H9 (cell line): ENCODE measurements around the gene SIGMAR1. TPM values are rescaled to one million over a fixed set of nuclear protein-coding genes. Genes with fewer than 3 reads are reported as not detected.

Source experiments
- DNase-seq: peaks from one replicate; pipeline ENCODE4 v3.0.0-alpha.2; 2017
- H2AFZ ChIP-seq: one replicate; pipeline ENCODE4 v1.6.1; 2013; ENCODE audit warnings: mild to moderate bottlenecking, low read length, control low read depth, moderate library complexity
- H2AK5ac ChIP-seq: 2 replicates; pipeline ENCODE4 v1.6.1; 2013; ENCODE audit warnings: low read length, control low read depth, mixed read lengths; ENCODE audit not compliant: insufficient read length
- H2BK120ac ChIP-seq: one replicate; pipeline ENCODE4 v1.6.1; 2013; ENCODE audit warnings: low read depth, mild to moderate bottlenecking, low read length, control low read depth, inconsistent platforms; ENCODE audit not compliant: poor library complexity, severe bottlenecking
- H2BK12ac ChIP-seq: 2 replicates; pipeline ENCODE4 v1.6.1; 2013; ENCODE audit warnings: low read length, control low read depth, mixed read lengths, low read depth; ENCODE audit not compliant: insufficient read length
- H2BK15ac ChIP-seq: 2 replicates; pipeline ENCODE4 v1.6.1; 2013; ENCODE audit warnings: low read depth, low read length, control low read depth
- H2BK20ac ChIP-seq: one replicate; pipeline ENCODE4 v1.6.1; 2013; ENCODE audit warnings: low read depth, mild to moderate bottlenecking, low read length, control low read depth, inconsistent platforms; ENCODE audit not compliant: poor library complexity, severe bottlenecking
- H2BK5ac ChIP-seq: 2 replicates; pipeline ENCODE4 v1.6.1; 2013; ENCODE audit warnings: low read length, control low read depth, mixed read lengths; ENCODE audit not compliant: insufficient read length
- H3K14ac ChIP-seq: 2 replicates; pipeline ENCODE4 v1.6.1; 2013; ENCODE audit warnings: low read length, control low read depth; ENCODE audit not compliant: insufficient read depth
- H3K18ac ChIP-seq: 2 replicates; pipeline ENCODE4 v1.6.1; 2013; ENCODE audit warnings: low read depth, mild to moderate bottlenecking, mixed read lengths, low read length, control low read depth; ENCODE audit not compliant: insufficient read length
- H3K23ac ChIP-seq: 2 replicates; pipeline ENCODE4 v1.6.1; 2013; ENCODE audit warnings: low read length, control low read depth, mixed read lengths, low read depth; ENCODE audit not compliant: insufficient read length
- H3K23me2 ChIP-seq: 2 replicates; pipeline ENCODE4 v1.6.1; 2013; ENCODE audit warnings: low read depth, mild to moderate bottlenecking, mixed read lengths, low read length, control low read depth; ENCODE audit not compliant: insufficient read length, poor library complexity, severe bottlenecking
- H3K27ac ChIP-seq: 2 replicates; pipeline ENCODE4 v1.5.1; 2013; ENCODE audit warnings: low read length, control low read depth, mixed read lengths, low read depth; ENCODE audit not compliant: insufficient read length
- H3K27me3 ChIP-seq: 2 replicates; pipeline ENCODE4 v1.6.1; 2013; ENCODE audit warnings: low read length, control low read depth, inconsistent platforms; ENCODE audit not compliant: insufficient read depth
- H3K4ac ChIP-seq: 2 replicates; pipeline ENCODE4 v1.6.1; 2013; ENCODE audit warnings: low read depth, mild to moderate bottlenecking, control low read depth, inconsistent platforms, low read length, moderate library complexity
- H3K4me1 ChIP-seq: 2 replicates; pipeline ENCODE4 v1.6.1; 2013; ENCODE audit warnings: low read length, control low read depth, inconsistent platforms; ENCODE audit not compliant: insufficient read depth
- H3K4me2 ChIP-seq: 2 replicates; pipeline ENCODE4 v1.6.1; 2013; ENCODE audit warnings: low read length, control low read depth, mixed read lengths; ENCODE audit not compliant: insufficient read length, insufficient read depth
- H3K56ac ChIP-seq: 2 replicates; pipeline ENCODE4 v1.6.1; 2013; ENCODE audit warnings: low read depth, mild to moderate bottlenecking, mixed read lengths, low read length, control low read depth; ENCODE audit not compliant: insufficient read length
- H3K79me1 ChIP-seq: 2 replicates; pipeline ENCODE4 v1.6.1; 2013; ENCODE audit warnings: low read depth, mild to moderate bottlenecking, moderate library complexity, low read length, control low read depth, inconsistent platforms; ENCODE audit not compliant: insufficient read depth, poor library complexity, severe bottlenecking
- H3K79me2 ChIP-seq: 2 replicates; pipeline ENCODE4 v1.6.1; 2013; ENCODE audit warnings: low read length, control low read depth, inconsistent platforms; ENCODE audit not compliant: insufficient read depth
- H3K9ac ChIP-seq: 2 replicates; pipeline ENCODE4 v1.6.1; 2013; ENCODE audit warnings: low read length, control low read depth, mixed read lengths; ENCODE audit not compliant: insufficient read length; ENCODE audit errors: extremely low read depth
- H3K9me3 ChIP-seq: one replicate; pipeline ENCODE4 v1.6.1; 2013; ENCODE audit warnings: low read depth, low read length, inconsistent platforms; ENCODE audit not compliant: control insufficient read depth
- H3T11ph ChIP-seq: one replicate; pipeline ENCODE4 v1.6.1; 2013; ENCODE audit warnings: mild to moderate bottlenecking, low read length, control low read depth, inconsistent platforms
- H4K20me1 ChIP-seq: one replicate; pipeline ENCODE4 v1.6.1; 2013; ENCODE audit not compliant: control insufficient read depth, insufficient read length, insufficient read depth
- H4K5ac ChIP-seq: 2 replicates; pipeline ENCODE4 v1.6.1; 2013; ENCODE audit warnings: low read depth, mild to moderate bottlenecking, mixed read lengths, low read length, control low read depth; ENCODE audit not compliant: insufficient read length
- H4K8ac ChIP-seq: replicated peaks from 2 replicates; pipeline ENCODE4 v1.6.1; 2013; ENCODE audit warnings: low read length, control low read depth, mixed read lengths, low read depth; ENCODE audit not compliant: insufficient read length
- H4K91ac ChIP-seq: 2 replicates; pipeline ENCODE4 v1.6.1; 2013; ENCODE audit warnings: low read depth, mild to moderate bottlenecking, moderate library complexity, mixed read lengths, low read length, control low read depth; ENCODE audit not compliant: insufficient read length
- H3K27ac Mint-ChIP-seq, 3 experiments: 2 replicates in 2 of 3; 3 replicates in 1 of 3; pipeline ENCODE4 v1.8.0; 2020 to 2021; ENCODE audit warnings: mixed read lengths in 3 of 3, mild to moderate bottlenecking in 1 of 3, moderate library complexity in 1 of 3
- H3K27me3 Mint-ChIP-seq: 2 replicates; pipeline ENCODE4 v1.8.0; 2021; ENCODE audit warnings: low read depth, mild to moderate bottlenecking, moderate library complexity, mixed read lengths
- H3K36me3 Mint-ChIP-seq, 3 experiments: 2 replicates in 2 of 3; 3 replicates in 1 of 3; pipeline ENCODE4 v1.8.0; 2020 to 2021; ENCODE audit warnings: low read depth in 3 of 3, mixed read lengths in 3 of 3; ENCODE audit not compliant: insufficient read depth in 1 of 3
- H3K4me1 Mint-ChIP-seq, 2 experiments: 2 replicates each; pipeline ENCODE4 v1.8.0; 2020; ENCODE audit warnings: mixed read lengths in 2 of 2
- H3K4me3 Mint-ChIP-seq, 2 experiments: 2 replicates in 1 of 2; 3 replicates in 1 of 2; pipeline ENCODE4 v1.8.0; 2020 to 2021; ENCODE audit warnings: mild to moderate bottlenecking in 2 of 2, mixed read lengths in 2 of 2, moderate library complexity in 1 of 2
- H3K9me3 Mint-ChIP-seq, 2 experiments: 2 replicates in 1 of 2; 3 replicates in 1 of 2; pipeline ENCODE4 v1.8.0; 2020; ENCODE audit warnings: mild to moderate bottlenecking in 2 of 2, mixed read lengths in 2 of 2, moderate library complexity in 1 of 2
- WGBS: extraction: QIAGEN DNeasy Blood & Tissue Kit; methylation state at CpG from one replicate; pipeline ENCODE4 v1.1.7; 2013; ENCODE audit warnings: missing lambda C conversion rate, low lambda C conversion rate, mixed read lengths; ENCODE audit not compliant: insufficient read length; ENCODE audit errors: extremely low coverage; 5-methylcytosine and 5-hydroxymethylcytosine counted together
- total RNA-seq: library from RNA; stranded (reverse); gene quantifications from 2 replicates; pipeline ENCODE4 v1.2.1, GENCODE V29; 2021
- TF ChIP-seq, protein P1 (sequence below): fragments of 200-600 bp; sonication (generic); conservative IDR thresholded peaks from 3 replicates; pipeline ENCODE4 v1.8.0; 2021; ENCODE audit warnings: antibody characterized with exemption, mild to moderate bottlenecking

SIGMAR1 gene
- total RNA-seq, 1 experiment from 2014 or later, result 68.3 TPM

DNA sequence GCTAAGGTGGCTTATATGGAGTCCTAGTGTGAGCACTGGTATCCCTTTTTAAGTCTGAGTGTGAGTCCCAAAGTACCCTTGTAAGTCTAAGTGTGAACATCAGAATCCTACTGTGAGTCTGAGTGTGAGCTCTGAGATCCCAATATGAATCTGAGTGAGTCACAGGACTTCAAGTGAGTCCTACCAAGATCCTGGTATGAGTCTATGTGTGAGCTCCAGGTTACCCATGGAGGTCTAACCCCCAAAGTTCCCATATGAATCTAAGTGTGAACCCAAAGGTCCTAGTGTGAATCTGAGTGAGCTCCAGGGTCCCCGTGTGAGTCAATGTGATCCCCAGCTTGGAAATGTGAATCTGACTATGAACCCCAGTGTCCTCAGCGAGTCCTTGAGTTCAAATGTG, 50.3 kb downstream of the SIGMAR1 start:
- Histone ChIP-seq H3K9ac (no peak overlapping the region), H3K56ac (no peak overlapping the region), H4K20me1 (peaks cover 7% of the 10 kb centered on the region), H3K23me2 (peaks cover 21% of the 10 kb centered on the region), H3K4ac (no peak overlapping the region), H3K4me1 (peaks cover 8% of the 10 kb centered on the region; the same call in 1 of the 2 replicates), H2BK20ac (no peak overlapping the region), H4K5ac (no peak overlapping the region), H3K79me1 (no peaks in the 10 kb centered on the region), H3K4me2 (no peak overlapping the region), H3K18ac (no peak overlapping the region), H2AK5ac (no peak overlapping the region), H2BK120ac (no peak overlapping the region), H2BK5ac (no peak overlapping the region), H2BK12ac (no peak overlapping the region), H3K14ac (no peak overlapping the region), H3T11ph (no peak overlapping the region), H3K27me3 (peaks cover 72% of the 10 kb centered on the region), H2AFZ (no peak overlapping the region), H4K91ac (no peak overlapping the region), H2BK15ac (no peak overlapping the region), H3K27ac (no peak overlapping the region), H3K23ac (no peak overlapping the region), H3K79me2 (no peaks in the 10 kb centered on the region), H3K9me3 (no peaks in the 10 kb centered on the region), H4K8ac (no peak overlapping the region)
- Mint-ChIP-seq H3K36me3 (no peaks in the 10 kb centered on the region), H3K27me3 (peaks cover 100% of the 10 kb centered on the region), H3K27ac (no peak overlapping the region), H3K9me3 (no peaks in the 10 kb centered on the region; a peak in 2 of 5 replicates), H3K4me1 (peaks cover 32 to 39% of the 10 kb centered on the region in 2 experiments), H3K4me3 (no peak overlapping the region)
- TF ChIP-seq, protein P1, sequence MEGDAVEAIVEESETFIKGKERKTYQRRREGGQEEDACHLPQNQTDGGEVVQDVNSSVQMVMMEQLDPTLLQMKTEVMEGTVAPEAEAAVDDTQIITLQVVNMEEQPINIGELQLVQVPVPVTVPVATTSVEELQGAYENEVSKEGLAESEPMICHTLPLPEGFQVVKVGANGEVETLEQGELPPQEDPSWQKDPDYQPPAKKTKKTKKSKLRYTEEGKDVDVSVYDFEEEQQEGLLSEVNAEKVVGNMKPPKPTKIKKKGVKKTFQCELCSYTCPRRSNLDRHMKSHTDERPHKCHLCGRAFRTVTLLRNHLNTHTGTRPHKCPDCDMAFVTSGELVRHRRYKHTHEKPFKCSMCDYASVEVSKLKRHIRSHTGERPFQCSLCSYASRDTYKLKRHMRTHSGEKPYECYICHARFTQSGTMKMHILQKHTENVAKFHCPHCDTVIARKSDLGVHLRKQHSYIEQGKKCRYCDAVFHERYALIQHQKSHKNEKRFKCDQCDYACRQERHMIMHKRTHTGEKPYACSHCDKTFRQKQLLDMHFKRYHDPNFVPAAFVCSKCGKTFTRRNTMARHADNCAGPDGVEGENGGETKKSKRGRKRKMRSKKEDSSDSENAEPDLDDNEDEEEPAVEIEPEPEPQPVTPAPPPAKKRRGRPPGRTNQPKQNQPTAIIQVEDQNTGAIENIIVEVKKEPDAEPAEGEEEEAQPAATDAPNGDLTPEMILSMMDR, result no peak
- WGBS, result no CpG with 5 or more reads among the region's 2 CpGs
- DNase-seq, result no peak
